Fibroblast of skin of back (primary cell): ENCODE results near the gene CRYBB1.

Source experiments
- DNase-seq: peaks from one replicate; pipeline ENCODE4 v3.0.0-alpha.2; 2013

Gene CRYBB1

GRCh38 chr22:26576026-26576680 lies 41.7 kb downstream of the CRYBB1 start:
- peak; percentile 49 for DNase-seq

- no peak for DNase-seq
Observed at GRCh38 chr22:26574001-26574723, 43.7 kb downstream of the CRYBB1 start.

- DNase-seq, result no peak
Observed at GRCh38 chr22:26573026-26573662, 44.7 kb downstream of the CRYBB1 start.

GRCh38 chr22:26570864-26571525 lies 46.8 kb downstream of the CRYBB1 start:
- no peak for DNase-seq

GRCh38 chr22:26570115-26570514 lies 47.7 kb downstream of the CRYBB1 start:
- no peak for DNase-seq

GRCh38 chr22:26568207-26568706 lies 49.6 kb downstream of the CRYBB1 start:
- DNase-seq, result no peak

GRCh38 chr22:26567610-26568009 lies 50.2 kb downstream of the CRYBB1 start:
- no peak for DNase-seq

- DNase-seq, result no peak
Observed at GRCh38 chr22:26566994-26567393, 50.8 kb downstream of the CRYBB1 start.

- DNase-seq, result no peak
Observed at GRCh38 chr22:26565889-26566288, 51.9 kb downstream of the CRYBB1 start.

- no peak for DNase-seq
Observed at GRCh38 chr22:26565181-26565580, 52.6 kb downstream of the CRYBB1 start.

- DNase-seq, result no peak
Observed at GRCh38 chr22:26564672-26565071, 53.2 kb downstream of the CRYBB1 start.

- no peak for DNase-seq
Observed at GRCh38 chr22:26564181-26564580, 53.6 kb downstream of the CRYBB1 start.

GRCh38 chr22:26563022-26563421 lies 54.8 kb downstream of the CRYBB1 start:
- DNase-seq, result no peak

- DNase-seq, result no peak
Observed at GRCh38 chr22:26561756-26562417, 55.9 kb downstream of the CRYBB1 start.

GRCh38 chr22:26559961-26560575 lies 57.8 kb downstream of the CRYBB1 start:
- no peak for DNase-seq

GRCh38 chr22:26558248-26558895 lies 59.5 kb downstream of the CRYBB1 start:
- peak; percentile 83 for DNase-seq

- DNase-seq, result no peak
Observed at GRCh38 chr22:26556904-26557303, 60.9 kb downstream of the CRYBB1 start.

- no peak for DNase-seq
Observed at GRCh38 chr22:26555478-26555877, 62.3 kb downstream of the CRYBB1 start.

- DNase-seq, result no peak
Observed at GRCh38 chr22:26554956-26555355, 62.9 kb downstream of the CRYBB1 start.

GRCh38 chr22:26553056-26553752 lies 64.6 kb downstream of the CRYBB1 start:
- peak; percentile 94 for DNase-seq

GRCh38 chr22:26552466-26552865 lies 65.4 kb downstream of the CRYBB1 start:
- DNase-seq, result peak; percentile 83
